ENCODE data around the gene CTSL.

GRCh38 chr9:87676976-87677775 lies 48.7 kb upstream of the CTSL start:
- no peak for TF ChIP-seq PATZ1 (CRISPR knock-in tag; IDR thresholded peaks at IDR 0.05; ENCODE audit: borderline replicate concordance)
- no peak for TF ChIP-seq ESRRG (CRISPR knock-in tag; IDR thresholded peaks at IDR 0.05)
- no peak for TF ChIP-seq SNAI2 (CRISPR knock-in tag; IDR thresholded peaks at IDR 0.05)
- no peak for TF ChIP-seq ZFP3 (CRISPR knock-in tag; IDR thresholded peaks at IDR 0.05)
- no peak for TF ChIP-seq CSDC2 (CRISPR knock-in tag; IDR thresholded peaks at IDR 0.05)
- TF ChIP-seq ZC3H10 (CRISPR knock-in tag; IDR thresholded peaks at IDR 0.05) = no peak
- no peak for TF ChIP-seq PPARA (CRISPR knock-in tag; IDR thresholded peaks at IDR 0.05; ENCODE audit: borderline replicate concordance)
- no peak for TF ChIP-seq ARNTL (CRISPR knock-in tag; IDR thresholded peaks at IDR 0.05; ENCODE audit: borderline replicate concordance, low read depth)
- TF ChIP-seq CREB5 (CRISPR knock-in tag; IDR thresholded peaks at IDR 0.05; ENCODE audit: low read depth) = no peak
